Measurements from ENCODE around the gene PLEKHO1.

DNA sequence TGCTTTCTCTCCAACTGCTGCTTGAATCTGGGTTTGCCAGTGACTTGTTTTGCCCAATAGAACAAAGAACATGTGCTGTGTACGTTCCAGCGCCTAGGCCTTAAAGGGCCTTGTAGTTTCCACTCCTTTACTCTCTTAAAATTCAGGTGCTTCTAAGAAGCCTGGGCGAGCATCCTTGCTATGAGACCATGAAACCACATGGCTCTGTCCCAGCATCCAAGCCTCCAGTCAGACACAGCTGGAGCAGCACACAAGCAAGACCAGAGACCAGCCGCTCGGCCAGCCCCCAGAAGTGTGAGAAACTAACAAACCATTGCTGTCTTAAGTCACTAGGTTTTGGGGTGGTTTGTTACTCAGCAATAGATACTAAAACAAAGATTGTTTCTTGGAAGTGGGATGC is 15.1 kb downstream of the PLEKHO1 start:
- TF ChIP-seq POLR2A (IDR thresholded peaks at IDR 0.05): no peak
- no peak for TF ChIP-seq POLR2AphosphoS5 (IDR thresholded peaks at IDR 0.05)
- TF ChIP-seq, protein P1, sequence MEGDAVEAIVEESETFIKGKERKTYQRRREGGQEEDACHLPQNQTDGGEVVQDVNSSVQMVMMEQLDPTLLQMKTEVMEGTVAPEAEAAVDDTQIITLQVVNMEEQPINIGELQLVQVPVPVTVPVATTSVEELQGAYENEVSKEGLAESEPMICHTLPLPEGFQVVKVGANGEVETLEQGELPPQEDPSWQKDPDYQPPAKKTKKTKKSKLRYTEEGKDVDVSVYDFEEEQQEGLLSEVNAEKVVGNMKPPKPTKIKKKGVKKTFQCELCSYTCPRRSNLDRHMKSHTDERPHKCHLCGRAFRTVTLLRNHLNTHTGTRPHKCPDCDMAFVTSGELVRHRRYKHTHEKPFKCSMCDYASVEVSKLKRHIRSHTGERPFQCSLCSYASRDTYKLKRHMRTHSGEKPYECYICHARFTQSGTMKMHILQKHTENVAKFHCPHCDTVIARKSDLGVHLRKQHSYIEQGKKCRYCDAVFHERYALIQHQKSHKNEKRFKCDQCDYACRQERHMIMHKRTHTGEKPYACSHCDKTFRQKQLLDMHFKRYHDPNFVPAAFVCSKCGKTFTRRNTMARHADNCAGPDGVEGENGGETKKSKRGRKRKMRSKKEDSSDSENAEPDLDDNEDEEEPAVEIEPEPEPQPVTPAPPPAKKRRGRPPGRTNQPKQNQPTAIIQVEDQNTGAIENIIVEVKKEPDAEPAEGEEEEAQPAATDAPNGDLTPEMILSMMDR (IDR thresholded peaks at IDR 0.05): no peak
- no peak for TF ChIP-seq EP300 (IDR thresholded peaks at IDR 0.05)
